Measurements from ENCODE around the gene MYT1. TPM values are rescaled to one million over a fixed set of nuclear protein-coding genes. Genes with fewer than 3 reads are reported as not detected.

MYT1 gene
- total RNA-seq, 4 donors from 2014 or later, result 0.16 to 0.55 TPM; not detected in 2

GRCh38 chr20:64129146-64129782, 35.0 kb upstream of the MYT1 start:
- DNase-seq, result no peak
- intact Hi-C loops (cut with DNase I; ENCODE audit: low total_unique reads), result no loop called here
- Histone ChIP-seq H3K4me1 (no peaks in the 10 kb centered on the region), H3K27me3 (peaks cover 27% of the 10 kb centered on the region), H3K36me3 (no peaks in the 10 kb centered on the region), H3K27ac (no peak overlapping the region), H3K9me3 (no peaks in the 10 kb centered on the region), H3K4me3 (no peak overlapping the region)
- in situ Hi-C loops (cut with MboI; ENCODE audit: low pct_ligation_motif_present in 1 of 4, low pct_unique_long_range_greater_than_20kb in 1 of 4, low sequenced_read_pairs in 3 of 4), result no loop called here
- TF ChIP-seq POLR2AphosphoS5 (IDR thresholded peaks at IDR 0.05) (no peak), POLR2A (IDR thresholded peaks at IDR 0.05) (no peak), CTCF (IDR thresholded peaks at IDR 0.05) (no peak), EP300 (IDR thresholded peaks at IDR 0.05; ENCODE audit: low read depth) (no peak)
- WGBS, 2 donors (ENCODE audit: low coverage in 1 of 2), result 87% methylated on average over 11 of the region's 11 CpGs; no CpG with 5 or more reads in 1 of the 2 donors

DNA sequence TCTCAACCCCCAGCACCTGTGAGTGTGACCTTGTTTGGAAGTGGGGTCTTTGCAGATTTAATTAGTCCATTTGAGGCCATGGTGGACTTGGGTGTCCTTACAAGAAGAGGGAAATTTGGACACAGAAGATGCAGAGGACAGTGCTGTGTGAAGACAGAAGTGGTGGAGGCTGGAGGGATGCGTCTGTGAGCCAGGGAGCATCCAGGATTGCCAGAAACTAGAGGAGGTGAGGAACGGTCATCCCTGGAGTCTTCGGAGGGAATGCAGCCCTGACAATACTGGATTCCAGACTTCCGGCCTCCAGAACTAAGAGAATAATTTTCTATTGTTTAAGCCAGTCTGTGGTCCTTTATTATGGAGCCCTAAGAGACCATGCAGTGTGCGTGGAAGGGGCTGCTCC, 34.0 kb upstream of the MYT1 start:
- no peak overlapping the region for H3K4me3 ChIP-seq
- H3K27ac ChIP-seq, result no peak overlapping the region
- intact Hi-C loops (cut with DNase I; ENCODE audit: low total_unique reads), result no loop called here
- H3K36me3 ChIP-seq, result no peaks in the 10 kb centered on the region
- no peak for DNase-seq
- no peaks in the 10 kb centered on the region for H3K9me3 ChIP-seq
- WGBS, 2 donors (ENCODE audit: low coverage in 1 of 2), result 51 to 68% methylated on average over 3 to 5 of the region's 5 CpGs
- H3K4me1 ChIP-seq, result no peaks in the 10 kb centered on the region
- in situ Hi-C loops (cut with MboI; ENCODE audit: low pct_ligation_motif_present in 1 of 4, low pct_unique_long_range_greater_than_20kb in 1 of 4, low sequenced_read_pairs in 3 of 4), result no loop called here
- TF ChIP-seq EP300 (IDR thresholded peaks at IDR 0.05; ENCODE audit: low read depth), result no peak
- TF ChIP-seq CTCF (IDR thresholded peaks at IDR 0.05), result no peak
- TF ChIP-seq POLR2AphosphoS5 (IDR thresholded peaks at IDR 0.05), result no peak
- no peak for TF ChIP-seq POLR2A (IDR thresholded peaks at IDR 0.05)
- peaks cover 22% of the 10 kb centered on the region for H3K27me3 ChIP-seq

GRCh38 chr20:64130876-64131275, 33.4 kb upstream of the MYT1 start:
- in situ Hi-C loops (cut with MboI; ENCODE audit: low pct_ligation_motif_present in 1 of 4, low pct_unique_long_range_greater_than_20kb in 1 of 4, low sequenced_read_pairs in 3 of 4) (no loop called here), intact Hi-C loops (cut with DNase I; ENCODE audit: low total_unique reads) (no loop called here)
- TF ChIP-seq POLR2A (IDR thresholded peaks at IDR 0.05) (no peak), CTCF (IDR thresholded peaks at IDR 0.05) (no peak), POLR2AphosphoS5 (IDR thresholded peaks at IDR 0.05) (no peak), EP300 (IDR thresholded peaks at IDR 0.05; ENCODE audit: low read depth) (no peak)
- Histone ChIP-seq H3K4me1 (no peaks in the 10 kb centered on the region), H3K27ac (no peak overlapping the region), H3K27me3 (peaks cover 22% of the 10 kb centered on the region), H3K9me3 (no peaks in the 10 kb centered on the region), H3K4me3 (no peak overlapping the region), H3K36me3 (no peaks in the 10 kb centered on the region)
- DNase-seq, result no peak
- WGBS, 2 donors (ENCODE audit: low coverage in 1 of 2), result 71 to 80% methylated on average over 6 to 10 of the region's 10 CpGs

- intact Hi-C loops (cut with DNase I; ENCODE audit: low total_unique reads) (no loop called here), in situ Hi-C loops (cut with MboI; ENCODE audit: low pct_ligation_motif_present in 1 of 4, low pct_unique_long_range_greater_than_20kb in 1 of 4, low sequenced_read_pairs in 3 of 4) (no loop called here)
- H3K4me3 ChIP-seq, result no peak overlapping the region
- no peak for DNase-seq
- H3K27ac ChIP-seq, result no peak overlapping the region
- H3K36me3 ChIP-seq, result no peaks in the 10 kb centered on the region
- 72% methylated on average over 4 of the region's 4 CpGs; no CpG with 5 or more reads in 1 of the 2 donors for WGBS, 2 donors (ENCODE audit: low coverage in 1 of 2)
- peaks cover 22% of the 10 kb centered on the region for H3K27me3 ChIP-seq
- H3K4me1 ChIP-seq, result no peaks in the 10 kb centered on the region
- no peaks in the 10 kb centered on the region for H3K9me3 ChIP-seq
- TF ChIP-seq CTCF (IDR thresholded peaks at IDR 0.05), result no peak
- no peak for TF ChIP-seq EP300 (IDR thresholded peaks at IDR 0.05; ENCODE audit: low read depth)
- no peak for TF ChIP-seq POLR2A (IDR thresholded peaks at IDR 0.05)
- TF ChIP-seq POLR2AphosphoS5 (IDR thresholded peaks at IDR 0.05), result no peak
Measured at GRCh38 chr20:64131406-64131805, 32.8 kb upstream of the MYT1 start.
